KMS-11 (cell line): Measurements from ENCODE around the gene HMBS.

Source experiments
- H2AFZ ChIP-seq: fragments of 200-600 bp; sonication (generic); 2 replicates; pipeline ENCODE4 v1.6.1; 2016; ENCODE audit warnings: antibody characterized with exemption, mixed run types, low read depth
- H3K27ac ChIP-seq: fragments of 200-600 bp; sonication (generic); 2 replicates; pipeline ENCODE4 v1.6.1; 2016; ENCODE audit warnings: mild to moderate bottlenecking, mixed run types
- H3K27me3 ChIP-seq: fragments of 200-600 bp; sonication (generic); 2 replicates; pipeline ENCODE4 v1.6.1; 2017; ENCODE audit warnings: mild to moderate bottlenecking, low read depth, mixed run types, moderate library complexity; ENCODE audit not compliant: insufficient read depth
- H3K36me3 ChIP-seq: fragments of 200-600 bp; sonication (generic); 2 replicates; pipeline ENCODE4 v1.6.1; 2017; ENCODE audit warnings: mild to moderate bottlenecking, mixed run types; ENCODE audit not compliant: insufficient read depth
- H3K4me1 ChIP-seq: fragments of 200-600 bp; sonication (generic); 2 replicates; pipeline ENCODE4 v1.6.1; 2016; ENCODE audit warnings: mild to moderate bottlenecking, low read depth, mixed run types; ENCODE audit not compliant: poor library complexity, severe bottlenecking
- H3K4me2 ChIP-seq: fragments of 200-600 bp; sonication (generic); 2 replicates; pipeline ENCODE4 v1.7.0; 2016; ENCODE audit warnings: mild to moderate bottlenecking, mixed run types
- H3K4me3 ChIP-seq: fragments of 200-600 bp; sonication (generic); IDR thresholded peaks from 2 replicates; pipeline ENCODE4 v1.6.1; 2017; ENCODE audit warnings: low read depth, low read length, mixed read lengths; ENCODE audit not compliant: insufficient read depth
- H3K79me2 ChIP-seq: fragments of 200-600 bp; sonication (generic); 2 replicates; pipeline ENCODE4 v1.6.1; 2016; ENCODE audit warnings: low read depth, mixed run types; ENCODE audit not compliant: insufficient read depth
- H3K9ac ChIP-seq: fragments of 200-600 bp; sonication (generic); 2 replicates; pipeline ENCODE4 v1.6.1; 2016; ENCODE audit warnings: mild to moderate bottlenecking, mixed run types
- H4K20me1 ChIP-seq: fragments of 200-600 bp; sonication (generic); 2 replicates; pipeline ENCODE4 v1.6.1; 2016; ENCODE audit warnings: mild to moderate bottlenecking, mixed run types; ENCODE audit not compliant: insufficient read depth
- CTCF ChIP-seq: fragments of 200-600 bp; sonication (generic); conservative IDR thresholded peaks from 2 replicates; pipeline ENCODE4 v1.6.1; 2017; ENCODE audit warnings: low read depth, mild to moderate bottlenecking, antibody characterized with exemption, low read length, moderate library complexity, mixed read lengths

HMBS gene

DNA sequence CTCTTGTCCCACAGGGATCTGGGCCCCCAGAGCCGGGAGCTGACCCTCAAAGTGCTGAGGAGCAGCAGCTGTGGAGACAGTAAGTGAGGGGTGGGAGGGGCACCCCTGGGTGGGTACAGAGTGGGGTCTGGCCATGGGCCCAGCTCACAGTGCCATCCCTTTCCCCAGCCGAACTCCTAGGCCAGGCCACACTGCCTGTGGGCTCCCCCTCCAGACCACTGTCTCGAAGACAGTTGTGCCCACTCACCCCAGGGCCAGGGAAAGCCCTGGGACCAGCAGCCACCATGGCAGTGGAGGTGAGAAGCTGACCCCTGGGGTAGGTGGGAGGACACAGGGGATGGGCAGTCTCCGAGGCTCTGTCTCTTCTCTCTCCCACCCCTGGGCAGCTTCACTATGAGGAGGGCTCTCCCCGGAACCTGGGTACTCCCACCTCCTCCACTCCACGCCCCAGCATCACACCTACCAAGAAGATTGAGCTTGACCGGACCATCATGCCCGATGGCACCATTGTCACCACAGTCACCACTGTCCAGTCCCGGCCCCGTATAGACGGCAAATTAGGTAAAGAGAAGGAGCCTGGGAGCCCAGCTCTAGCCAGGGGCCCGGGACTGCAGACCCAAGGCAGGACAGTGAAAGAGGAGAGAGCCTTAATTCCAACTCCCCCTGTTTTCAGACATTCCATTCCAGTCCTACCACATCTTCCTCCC lies 27.8 kb downstream of the HMBS start:
- peaks cover 10% of the 10 kb centered on the region for H3K4me1 ChIP-seq
- peaks cover 16% of the 10 kb centered on the region for H3K79me2 ChIP-seq
- H3K27me3 ChIP-seq, result no peaks in the 10 kb centered on the region
- no peaks in the 10 kb centered on the region for H3K36me3 ChIP-seq
- no peak overlapping the region for H3K9ac ChIP-seq
- TF ChIP-seq CTCF, result no peak
- H3K4me3 ChIP-seq, result no peak overlapping the region
- no peak overlapping the region for H2AFZ ChIP-seq
- no peak overlapping the region for H3K4me2 ChIP-seq
- H4K20me1 ChIP-seq, result no peaks in the 10 kb centered on the region
- no peak overlapping the region for H3K27ac ChIP-seq

GRCh38 chr11:119113716-119114115 lies 29.0 kb downstream of the HMBS start:
- Histone ChIP-seq H3K27ac (no peak overlapping the region), H3K9ac (no peak overlapping the region), H3K4me1 (peaks cover 6% of the 10 kb centered on the region), H3K36me3 (no peaks in the 10 kb centered on the region), H2AFZ (no peak overlapping the region), H4K20me1 (no peaks in the 10 kb centered on the region), H3K4me3 (no peak overlapping the region), H3K79me2 (peaks cover 9% of the 10 kb centered on the region; the same call in 1 of the 2 replicates), H3K4me2 (no peak overlapping the region), H3K27me3 (no peaks in the 10 kb centered on the region)
- TF ChIP-seq CTCF, result no peak

DNA sequence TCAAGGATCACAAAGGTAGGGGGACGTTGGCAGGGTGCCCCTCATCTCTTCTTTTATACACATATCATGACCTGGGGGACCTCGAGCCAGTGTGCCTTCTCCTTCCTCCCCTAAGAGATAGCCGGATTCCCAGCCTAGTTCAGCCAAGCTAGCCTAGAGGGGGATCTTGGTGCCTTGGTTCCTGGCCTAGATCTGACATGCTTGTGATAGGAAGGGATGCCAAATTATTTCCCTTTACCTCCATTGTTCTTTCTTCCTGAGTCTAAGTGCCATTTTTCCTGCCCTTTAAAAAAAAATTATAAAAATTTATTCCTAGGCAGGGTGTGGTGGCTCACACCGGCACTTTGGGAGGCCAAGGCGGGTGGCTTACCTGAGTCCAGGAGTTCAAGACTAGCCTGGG lies 29.7 kb downstream of the HMBS start:
- Histone ChIP-seq H3K79me2 (peaks cover 3% of the 10 kb centered on the region; the same call in 1 of the 2 replicates), H2AFZ (no peak overlapping the region), H4K20me1 (no peaks in the 10 kb centered on the region), H3K9ac (no peak overlapping the region), H3K27ac (no peak overlapping the region), H3K4me2 (no peak overlapping the region), H3K4me1 (peaks cover 3% of the 10 kb centered on the region), H3K4me3 (no peak overlapping the region), H3K27me3 (no peaks in the 10 kb centered on the region), H3K36me3 (no peaks in the 10 kb centered on the region)
- TF ChIP-seq CTCF, result no peak

DNA sequence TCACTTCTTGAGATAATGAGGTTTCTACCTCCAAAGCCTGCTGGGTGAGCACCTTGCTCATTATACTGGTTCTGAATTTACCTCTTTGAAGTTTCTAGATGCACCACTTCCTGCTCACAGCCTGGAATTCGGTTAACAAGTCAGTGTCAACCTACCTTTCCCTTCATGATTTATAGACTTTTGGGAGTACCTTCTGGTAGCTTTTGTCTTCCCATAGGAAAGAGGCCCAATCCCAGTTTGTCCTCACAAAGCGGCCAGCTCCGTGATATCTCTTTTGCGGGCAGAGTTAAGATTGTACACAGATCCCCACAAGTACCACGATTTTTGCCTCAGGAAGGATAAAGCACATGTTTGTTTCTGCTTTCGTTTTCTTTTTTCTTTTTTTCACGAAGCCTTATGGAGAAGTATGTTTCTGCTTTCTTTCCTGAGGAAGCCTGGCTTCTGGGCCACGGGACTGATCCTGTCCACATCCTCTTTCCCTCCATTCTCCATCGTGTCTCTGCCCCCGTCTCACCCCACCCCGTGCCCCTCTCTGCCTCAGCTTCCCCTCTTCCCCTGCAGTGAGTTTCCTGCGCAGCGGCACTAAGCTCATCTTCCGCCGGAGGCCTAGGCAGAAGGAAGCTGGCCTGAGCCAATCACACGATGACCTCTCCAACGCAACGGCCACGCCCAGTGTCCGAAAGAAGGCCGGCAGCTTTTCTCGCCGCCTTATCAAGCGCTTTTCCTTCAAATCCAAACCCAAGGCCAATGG lies 31.0 kb downstream of the HMBS start:
- Histone ChIP-seq H2AFZ (no peak overlapping the region), H3K36me3 (no peaks in the 10 kb centered on the region), H3K4me2 (no peak overlapping the region), H3K4me1 (peaks cover 15% of the 10 kb centered on the region), H3K4me3 (no peak overlapping the region), H3K27ac (no peak overlapping the region), H3K27me3 (no peaks in the 10 kb centered on the region), H3K9ac (no peak overlapping the region), H4K20me1 (no peaks in the 10 kb centered on the region), H3K79me2 (no peaks in the 10 kb centered on the region)
- no peak for TF ChIP-seq CTCF
